Brain microvascular endothelial cell (primary cell): Measurements from ENCODE around the gene FCRL6.

ENCODE experiments used
- DNase-seq: peaks from one replicate; pipeline ENCODE4 v3.0.0-alpha.2; 2020
- H3K27ac ChIP-seq: fragments of 250-450 bp; sonication (Bioruptor Pico); 2 replicates; pipeline ENCODE4 v1.5.1; 2020; ENCODE audit warnings: mild to moderate bottlenecking, moderate library complexity
- H3K27me3 ChIP-seq: fragments of 250-450 bp; sonication (Bioruptor Pico); replicated peaks from 2 replicates; pipeline ENCODE4 v1.5.1; 2020; ENCODE audit warnings: mild to moderate bottlenecking
- H3K36me3 ChIP-seq: fragments of 250-450 bp; sonication (Bioruptor Pico); replicated peaks from 2 replicates; pipeline ENCODE4 v1.5.1; 2020; ENCODE audit warnings: mild to moderate bottlenecking
- H3K4me3 ChIP-seq: 2 replicates; pipeline ENCODE4 v1.5.1; 2011; ENCODE audit warnings: low read depth, mild to moderate bottlenecking, control low read depth, low read length, moderate library complexity
- CTCF ChIP-seq: IDR thresholded peaks from 2 replicates; pipeline ENCODE4 v1.5.1; 2011; ENCODE audit warnings: low read depth, mild to moderate bottlenecking, moderate library complexity, low read length, control low read depth, inconsistent platforms; ENCODE audit errors: missing control alignments
- in situ Hi-C: cut with HindIII; loops from 2 replicates; pipeline ENCODE4 v1.10.0; 2017; ENCODE audit warnings: low sequenced_read_pairs, low pct_ligation_motif_present

The FCRL6 gene, protein sequence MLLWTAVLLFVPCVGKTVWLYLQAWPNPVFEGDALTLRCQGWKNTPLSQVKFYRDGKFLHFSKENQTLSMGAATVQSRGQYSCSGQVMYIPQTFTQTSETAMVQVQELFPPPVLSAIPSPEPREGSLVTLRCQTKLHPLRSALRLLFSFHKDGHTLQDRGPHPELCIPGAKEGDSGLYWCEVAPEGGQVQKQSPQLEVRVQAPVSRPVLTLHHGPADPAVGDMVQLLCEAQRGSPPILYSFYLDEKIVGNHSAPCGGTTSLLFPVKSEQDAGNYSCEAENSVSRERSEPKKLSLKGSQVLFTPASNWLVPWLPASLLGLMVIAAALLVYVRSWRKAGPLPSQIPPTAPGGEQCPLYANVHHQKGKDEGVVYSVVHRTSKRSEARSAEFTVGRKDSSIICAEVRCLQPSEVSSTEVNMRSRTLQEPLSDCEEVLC

DNA sequence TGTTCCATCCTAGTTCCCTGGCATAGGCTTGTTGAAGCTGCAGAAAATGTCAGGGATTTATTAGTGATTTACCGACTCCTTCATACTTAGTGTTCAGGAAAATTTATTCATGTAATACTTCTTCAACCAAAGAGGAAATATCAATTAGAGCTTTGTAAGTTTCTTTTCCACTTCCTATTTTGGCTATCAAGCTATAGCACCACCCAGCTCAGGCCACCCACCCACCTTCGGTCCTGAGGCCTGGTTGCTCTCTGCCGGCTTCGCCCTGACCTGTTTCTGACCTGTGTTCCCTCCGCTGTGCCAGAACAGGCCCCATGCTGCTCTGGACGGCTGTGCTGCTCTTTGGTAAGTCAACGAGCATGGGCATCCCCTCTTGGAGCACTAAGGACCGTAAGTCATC is at the start of gene FCRL6:
FCRL6 (plus strand) TSS at position 250 of the 400 bp plus-strand sequence; CDS start at position 315, 65 bp downstream.
- Histone ChIP-seq H3K27me3 (no peaks in the 10 kb centered on the region), H3K36me3 (no peaks in the 10 kb centered on the region), H3K4me3 (no peak within 1 kb of the TSS), H3K27ac (no peak within 1 kb of the TSS)
- no peak for TF ChIP-seq CTCF
- in situ Hi-C loops, result no loop called here
- no peak for DNase-seq

- DNase-seq, result no peak
- no peak overlapping the region for H3K27ac ChIP-seq
- H3K27me3 ChIP-seq, result no peaks in the 10 kb centered on the region
- in situ Hi-C loops, result no loop called here
- no peaks in the 10 kb centered on the region for H3K36me3 ChIP-seq
- no peak overlapping the region for H3K4me3 ChIP-seq
- TF ChIP-seq CTCF, result no peak
Measured at GRCh38 chr1:159753386-159753785, 48.8 kb upstream of the FCRL6 start.

- Histone ChIP-seq H3K36me3 (no peaks in the 10 kb centered on the region), H3K27ac (no peak overlapping the region), H3K4me3 (no peak overlapping the region), H3K27me3 (no peaks in the 10 kb centered on the region)
- in situ Hi-C loops, result no loop called here
- no peak for DNase-seq
- TF ChIP-seq CTCF, result no peak
Measured at GRCh38 chr1:159755451-159756007, 46.6 kb upstream of the FCRL6 start.

DNA sequence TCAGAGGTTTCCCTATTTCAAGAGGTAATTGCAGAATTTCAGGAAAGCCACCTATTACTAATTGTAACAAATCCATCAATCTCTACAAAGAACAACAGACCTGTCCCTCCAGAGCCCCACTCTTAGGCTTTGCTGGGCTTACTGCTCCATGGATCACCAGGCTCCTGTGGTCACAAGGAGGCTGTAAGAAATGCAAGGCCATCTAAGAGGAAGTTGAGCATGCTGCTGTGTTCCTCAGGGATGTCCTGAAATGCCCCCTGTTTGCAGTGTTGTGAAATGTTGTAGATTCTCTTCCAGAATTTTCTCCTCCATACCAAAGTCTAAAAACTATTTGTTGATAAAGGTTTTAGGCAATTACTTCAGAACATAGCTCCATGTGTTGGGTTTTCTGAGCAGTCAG is 45.8 kb upstream of the FCRL6 start:
- H3K27me3 ChIP-seq, result no peaks in the 10 kb centered on the region
- H3K36me3 ChIP-seq, result no peaks in the 10 kb centered on the region
- no peak for TF ChIP-seq CTCF
- in situ Hi-C loops, result no loop called here
- H3K27ac ChIP-seq, result no peak overlapping the region
- H3K4me3 ChIP-seq, result no peak overlapping the region
- no peak for DNase-seq

DNA sequence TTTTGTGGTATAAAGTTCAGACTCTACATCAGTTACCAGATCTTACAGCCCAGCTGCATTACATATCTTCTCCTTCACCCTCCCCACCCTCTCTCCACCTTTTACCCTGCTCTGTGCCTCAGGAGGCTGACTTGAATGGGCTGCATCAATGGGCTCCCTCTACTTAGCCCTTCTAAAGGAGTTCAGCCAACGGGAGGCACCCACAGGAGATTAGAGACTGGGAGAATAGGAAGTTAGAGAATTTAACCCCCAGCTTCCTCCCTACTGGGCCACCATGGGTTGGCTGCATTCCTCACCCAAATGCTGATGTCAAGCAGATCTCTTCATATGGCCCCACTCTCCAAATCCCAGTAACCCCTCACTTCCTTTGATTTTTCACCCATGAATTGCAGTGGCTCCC is 38.5 kb upstream of the FCRL6 start:
- H3K4me3 ChIP-seq, result no peak overlapping the region
- H3K27me3 ChIP-seq, result no peaks in the 10 kb centered on the region
- no peaks in the 10 kb centered on the region for H3K36me3 ChIP-seq
- in situ Hi-C loops, result no loop called here
- H3K27ac ChIP-seq, result no peak overlapping the region
- no peak for TF ChIP-seq CTCF
- no peak for DNase-seq
